HepG2 (cell line): ENCODE data around the gene STYXL2. TPM values are rescaled to one million over a fixed set of nuclear protein-coding genes. Genes with fewer than 3 reads are reported as not detected.

Experiments
- ATAC-seq: fragments of 200-7000 bp; cut with Tn5 transposase; 3 replicates; pipeline ENCODE4 v1.9.1; 2020; ENCODE audit warnings: mild to moderate bottlenecking, moderate library complexity
- BruUV-seq: library from RNA; stranded (reverse); fragments of 400-500 nt; replicated peaks from 2 replicates; lab custom pipeline; 2021; lab: Mats Ljungman, UMichigan
- CTCF ChIA-PET: fragments of 300-600 bp; formaldehyde crosslinking; extraction: SDS; loops from one replicate; lab custom pipeline; 2021; ENCODE audit warnings: low total read pairs, inconsistent platforms, low intra/inter-chr PET ratio; lab: Yijun Ruan, JAX
- POLR2A ChIA-PET: fragments of 350-600 bp; sonication (Branson Sonifier 250); formaldehyde crosslinking; loops from one replicate; lab custom pipeline; 2020; ENCODE audit warnings: antibody characterized with exemption, inconsistent platforms; lab: Yijun Ruan, JAX
- DNase-seq: peaks from one replicate; pipeline ENCODE4 v3.0.0-alpha.2; 2015; ENCODE audit warnings: low spot score
- FAIRE-seq: peaks from 3 replicates; lab custom pipeline; 2011; peaks lifted over from hg19 to GRCh38; lab: Jason Lieb, UNC
- H2AFZ ChIP-seq: one replicate; pipeline ENCODE4 v1.6.1; 2011; ENCODE audit warnings: low read length, inconsistent platforms
- H3K27ac ChIP-seq: fragments of 300-600 bp; 3 replicates; pipeline ENCODE4 v1.8.0; 2011; ENCODE audit warnings: mixed run types, mild to moderate bottlenecking, mixed read lengths, low read length, inconsistent platforms; ENCODE audit not compliant: insufficient read depth; ENCODE audit errors: extremely low read length
- H3K27me3 ChIP-seq, 2 experiments: fragments of 200-600 bp in 1 of 2; 2 replicates in 1 of 2; 3 replicates in 1 of 2; pipeline versions ENCODE4 v1.6.0 to v1.8.0; 2011; ENCODE audit warnings: low read length in 2 of 2, mild to moderate bottlenecking in 2 of 2, moderate library complexity in 2 of 2, inconsistent platforms in 1 of 2; ENCODE audit not compliant: insufficient read depth in 2 of 2, control insufficient read depth in 1 of 2
- H3K36me3 ChIP-seq, 2 experiments: fragments of 200-600 bp in 1 of 2; replicated peaks in 1 of 2; 2 replicates in 1 of 2; 3 replicates in 1 of 2; pipeline versions ENCODE4 v1.5.1 to v1.8.0; 2011; ENCODE audit warnings: low read length in 2 of 2, inconsistent platforms in 1 of 2; ENCODE audit not compliant: insufficient read depth in 2 of 2, control insufficient read depth in 1 of 2
- H3K4me1 ChIP-seq: 2 replicates; pipeline ENCODE4 v1.5.1; 2012; ENCODE audit warnings: low read length, inconsistent platforms; ENCODE audit not compliant: insufficient read depth
- H3K4me2 ChIP-seq: 2 replicates; pipeline ENCODE4 v1.6.0; 2011; ENCODE audit warnings: low read depth, low read length, inconsistent platforms
- H3K4me3 ChIP-seq, 3 experiments: fragments of 200-600 bp in 1 of 3; sonication (generic), shearing (Covaris generic) in 1 of 3; replicated peaks in 1 of 3; 2 replicates each; pipeline ENCODE4 v1.5.1; 2011 to 2016; ENCODE audit warnings: low read length in 3 of 3, inconsistent platforms in 2 of 3, low read depth in 2 of 3, mild to moderate bottlenecking in 2 of 3, control low read depth in 1 of 3, mixed read lengths in 1 of 3; ENCODE audit not compliant: insufficient read depth in 1 of 3
- H3K79me2 ChIP-seq: one replicate; pipeline ENCODE4 v1.6.1; 2011; ENCODE audit warnings: low read length, inconsistent platforms; ENCODE audit not compliant: insufficient read depth
- H3K9ac ChIP-seq: 2 replicates; pipeline ENCODE4 v1.6.0; 2011; ENCODE audit warnings: mild to moderate bottlenecking, low read depth, low read length, inconsistent platforms; ENCODE audit not compliant: insufficient read depth
- H3K9me3 ChIP-seq: 2 replicates; pipeline ENCODE4 v1.5.1; 2012; ENCODE audit warnings: mild to moderate bottlenecking, low read length
- H4K20me1 ChIP-seq: 2 replicates; pipeline ENCODE4 v1.6.0; 2011; ENCODE audit warnings: inconsistent platforms, mild to moderate bottlenecking, low read length, moderate library complexity; ENCODE audit not compliant: insufficient read depth
- ASH2L ChIP-seq: fragments of 300-600, 200-600 bp; sonication (generic); IDR thresholded peaks from 2 replicates; pipeline ENCODE4 v1.7.0; 2017; ENCODE audit warnings: low read depth, mild to moderate bottlenecking, moderate library complexity, mixed read lengths, low read length; ENCODE audit not compliant: insufficient read length
- ATM ChIP-seq: fragments of 450-650 bp; IDR thresholded peaks from 2 replicates; pipeline ENCODE4 v1.7.1; 2017; ENCODE audit warnings: mild to moderate bottlenecking, borderline replicate concordance
- BHLHE40 ChIP-seq: IDR thresholded peaks from 2 replicates; pipeline ENCODE4 v1.6.1; 2011; ENCODE audit warnings: low read length, improper control_type of control experiment
- FOXM1 ChIP-seq: sonication (generic); formaldehyde crosslinking; IDR thresholded peaks from 2 replicates; pipeline ENCODE4 v1.5.0; 2020; ENCODE audit warnings: missing genetic modification reagents
- REXO4 ChIP-seq: sonication (generic); formaldehyde crosslinking; IDR thresholded peaks from 2 replicates; pipeline ENCODE4 v1.8.0; 2022; ENCODE audit warnings: missing genetic modification reagents, mild to moderate bottlenecking, borderline replicate concordance
- RFX1 ChIP-seq: fragments of 450-650 bp; IDR thresholded peaks from 2 replicates; pipeline ENCODE4 v1.6.1; 2017
- STAT6 ChIP-seq: sonication (generic); formaldehyde crosslinking; IDR thresholded peaks from 2 replicates; pipeline ENCODE4 v1.4.0; 2020; ENCODE audit warnings: missing genetic modification reagents, mild to moderate bottlenecking, borderline replicate concordance
- ZBTB14 ChIP-seq: sonication (generic); formaldehyde crosslinking; IDR thresholded peaks from 2 replicates; pipeline ENCODE4 v1.4.0; 2020; ENCODE audit warnings: missing genetic modification reagents
- ZFY ChIP-seq: sonication (generic); formaldehyde crosslinking; IDR thresholded peaks from 2 replicates; pipeline ENCODE4 v1.4.0; 2020; ENCODE audit warnings: missing genetic modification reagents
- ZNF30 ChIP-seq: sonication (generic); formaldehyde crosslinking; IDR thresholded peaks from 2 replicates; pipeline ENCODE4 v1.5.0; 2020; ENCODE audit warnings: mild to moderate bottlenecking, missing genetic modification reagents
- ZNF335 ChIP-seq: sonication (generic); formaldehyde crosslinking; IDR thresholded peaks from 2 replicates; pipeline ENCODE4 v1.4.0; 2020; ENCODE audit warnings: missing genetic modification reagents
- ZNF781 ChIP-seq: sonication (generic); formaldehyde crosslinking; IDR thresholded peaks from 2 replicates; pipeline ENCODE4 v1.5.1; 2020; ENCODE audit warnings: borderline replicate concordance, mild to moderate bottlenecking, missing genetic modification reagents; ENCODE audit errors: not compliant biosample characterization
- WGBS: methylation state at CpG from one replicate; pipeline ENCODE4 v1.1.6; 2017; ENCODE audit warnings: low lambda C conversion rate; 5-methylcytosine and 5-hydroxymethylcytosine counted together
- in situ Hi-C: cut with HindIII; loops from 2 replicates; pipeline ENCODE4 v1.10.0; 2017; ENCODE audit warnings: low pct_unique_long_range_greater_than_20kb; ENCODE audit not compliant: extremely low pct_ligation_motif_present
- intact Hi-C: fragments of 100-400 bp; cut with micrococcal nuclease; formaldehyde crosslinking; loops from one replicate; pipeline ENCODE4 v1.10.0; 2022; ENCODE audit not compliant: unreplicated experiment
- polyA plus RNA-seq, 8 experiments: library from polyadenylated mRNA; depleted of rRNA in 3 of 8; stranded (reverse) in 7 of 8; unstranded in 1 of 8; fragments of >200 nt; fragmentation: Illumina TruSeq in 4 of 8; extraction: Trizol in 4 of 8; gene quantifications; 2 replicates each; pipeline versions ENCODE4 v1.2.1 to v1.2.3, GENCODE V29; 2011 to 2016; ENCODE audit warnings: low read depth in 4 of 8, missing spikeins in 1 of 8, mixed read lengths in 1 of 8; ENCODE audit not compliant: insufficient read depth in 1 of 8
- total RNA-seq, 5 experiments: library from RNA; depleted of rRNA; stranded (reverse); fragments of >200 nt; fragmentation: Illumina TruSeq; extraction: Trizol; gene quantifications; 2 replicates each; pipeline ENCODE4 v1.2.3, GENCODE V29; 2016; ENCODE audit warnings: low read depth in 1 of 5

The STYXL2 gene
- total and polyA plus RNA-seq, 2 of the 13 experiments (the other 11 are each of a cell fraction or from before 2014, with no cell fraction given) = not detected

GRCh38 chr1:167102906-167103573 lies 9.2 kb downstream of the STYXL2 start:
- no peaks in the 10 kb centered on the region for H3K9me3 ChIP-seq
- no peaks in the 10 kb centered on the region for H3K79me2 ChIP-seq
- POLR2A ChIA-PET = no interaction called here
- no TSS peak for BruUV-seq
- H3K4me2 ChIP-seq = no peak overlapping the region
- peaks cover 0 to 33% of the 10 kb centered on the region in 2 experiments; a peak in 3 of 5 replicates for H3K27me3 ChIP-seq
- no peaks in the 10 kb centered on the region for H3K36me3 ChIP-seq
- no peak for DNase-seq
- no peak overlapping the region for H2AFZ ChIP-seq
- intact Hi-C loops = no loop called here
- H4K20me1 ChIP-seq = no peaks in the 10 kb centered on the region
- H3K4me1 ChIP-seq = no peaks in the 10 kb centered on the region
- FAIRE-seq = no peak
- CTCF ChIA-PET = no interaction called here
- H3K27ac ChIP-seq = no peak overlapping the region
- H3K4me3 ChIP-seq = no peak overlapping the region
- TF ChIP-seq ZFY (CRISPR knock-in tag) = no peak
- TF ChIP-seq ASH2L = no peak
- TF ChIP-seq REXO4 (CRISPR knock-in tag) = no peak
- no peak for TF ChIP-seq ZNF30 (CRISPR knock-in tag)
- TF ChIP-seq STAT6 (CRISPR knock-in tag) = no peak
- TF ChIP-seq ZNF781 (CRISPR knock-in tag) = no peak
- TF ChIP-seq BHLHE40 = no peak
- no peak for TF ChIP-seq RFX1
- no peak for TF ChIP-seq ATM
- no peak for TF ChIP-seq ZBTB14 (CRISPR knock-in tag)
- TF ChIP-seq ZNF335 (CRISPR knock-in tag) = no peak
- no peak for TF ChIP-seq FOXM1 (CRISPR knock-in tag)
- no peak for ATAC-seq
- H3K9ac ChIP-seq = no peak overlapping the region
- in situ Hi-C loops = no loop called here
- WGBS = 17% methylated on average over 5 of the region's 5 CpGs
